ENCODE results near the gene GNG8.

GNG8 gene

DNA sequence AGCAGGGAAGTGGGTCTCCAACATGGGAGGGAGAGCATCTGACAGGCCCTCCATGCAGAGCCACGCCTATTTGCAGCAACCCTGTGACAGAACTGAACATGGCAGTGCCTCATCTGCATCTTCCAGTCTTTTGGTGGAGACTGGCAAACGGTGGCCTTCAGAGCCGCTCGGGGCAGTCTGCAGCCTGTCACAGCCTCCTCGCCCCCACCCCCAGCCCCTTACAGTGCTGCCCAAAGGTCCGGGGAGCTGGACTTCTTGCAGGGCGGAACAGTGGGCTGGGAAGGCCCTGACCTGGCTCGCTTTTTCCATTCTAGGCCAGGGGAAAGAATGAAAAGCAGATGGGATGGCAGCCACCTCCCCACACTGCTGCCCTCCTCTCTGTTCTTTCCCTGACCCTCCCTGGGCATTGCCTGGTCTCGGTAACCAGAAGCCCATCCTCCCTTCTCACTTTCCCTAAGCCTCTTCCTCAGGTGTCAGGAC is 32.2 kb downstream of the GNG8 start:
- DNase-seq (ENCODE audit: low read depth in 2 of 2, low spot score in 1 of 2), result no peak

DNA sequence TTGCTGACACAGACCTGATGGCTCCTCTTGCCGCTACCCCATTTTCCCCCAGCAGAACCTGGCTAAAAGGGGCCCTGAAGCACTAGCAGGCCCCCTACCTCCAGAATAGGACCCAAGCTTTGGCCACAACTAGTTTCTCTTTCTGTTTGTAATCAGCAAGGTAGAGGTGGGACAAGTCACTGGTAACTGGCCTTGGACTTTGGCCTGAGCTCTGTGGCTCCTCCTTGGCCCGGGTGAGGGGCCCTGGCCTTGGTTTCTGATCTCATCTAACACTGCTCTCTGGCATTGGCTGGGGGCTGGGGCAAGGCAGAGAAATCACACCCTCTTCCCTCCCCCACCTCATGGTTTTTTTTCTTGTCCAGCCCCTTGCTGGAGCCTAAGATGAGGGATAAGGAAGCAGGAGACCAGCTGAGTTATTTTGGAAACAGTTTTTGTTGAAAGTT is 32.8 kb downstream of the GNG8 start:
- DNase-seq (ENCODE audit: low read depth in 2 of 2, low spot score in 1 of 2), result no peak

- DNase-seq (ENCODE audit: low read depth in 2 of 2, low spot score in 1 of 2), result peak in 1 of 2 donors; percentile 48
Observed at GRCh38 chr19:46602392-46603194, 33.4 kb downstream of the GNG8 start.

DNA sequence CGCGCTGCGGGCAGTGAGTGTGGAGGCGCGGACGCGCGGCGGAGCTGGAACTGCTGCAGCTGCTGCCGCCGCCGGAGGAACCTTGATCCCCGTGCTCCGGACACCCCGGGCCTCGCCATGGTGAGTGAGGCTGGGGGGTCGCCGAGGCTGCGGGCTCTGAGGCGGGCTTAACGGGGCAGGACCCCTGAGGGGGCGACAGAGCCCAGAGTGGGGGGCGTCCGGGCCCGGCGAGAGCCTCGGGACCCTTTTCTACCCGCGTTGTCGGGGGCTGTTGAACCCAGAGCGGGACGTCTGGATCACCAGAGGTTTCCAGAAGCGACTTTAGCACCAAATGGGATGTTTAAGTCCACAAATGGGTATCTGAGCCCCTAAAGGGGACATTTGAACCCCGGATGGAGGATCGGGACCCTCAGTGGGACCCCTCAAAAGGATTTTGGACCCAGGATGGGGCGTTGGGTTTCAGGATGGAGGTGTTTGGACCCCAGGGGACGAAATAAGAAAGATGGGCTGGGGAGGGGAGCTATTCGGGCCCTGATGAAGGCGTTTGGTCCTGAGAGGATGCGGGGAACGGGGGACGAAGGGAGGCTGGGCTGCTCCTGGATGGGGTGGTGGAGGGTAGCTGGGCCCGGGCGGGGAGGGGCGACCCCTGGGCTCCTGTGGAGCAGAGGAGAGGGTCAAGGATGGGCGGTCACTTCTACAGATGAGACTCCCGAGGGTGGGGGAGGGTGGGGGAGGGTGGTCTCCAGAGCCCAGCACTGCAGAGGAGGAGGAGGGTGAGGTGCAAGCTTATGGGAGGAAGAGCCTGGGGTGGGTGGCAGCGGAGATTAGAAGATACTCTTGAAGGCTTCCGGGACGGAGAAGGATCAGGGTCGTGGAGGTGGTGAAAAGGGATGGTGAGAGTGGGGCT is 34.4 kb downstream of the GNG8 start, which contains the start of gene CALM3:
TSS of gene CALM3 (plus strand) at position 13 of the 907 bp plus-strand sequence. CDS start at position 118, 105 bp downstream.
- DNase-seq (ENCODE audit: low read depth in 2 of 2, low spot score in 1 of 2), result no peak

GRCh38 chr19:46600384-46601317 is 35.4 kb downstream of the GNG8 start:
- peak; percentile 91 to 97 for DNase-seq (ENCODE audit: low read depth in 2 of 2, low spot score in 1 of 2)

DNA sequence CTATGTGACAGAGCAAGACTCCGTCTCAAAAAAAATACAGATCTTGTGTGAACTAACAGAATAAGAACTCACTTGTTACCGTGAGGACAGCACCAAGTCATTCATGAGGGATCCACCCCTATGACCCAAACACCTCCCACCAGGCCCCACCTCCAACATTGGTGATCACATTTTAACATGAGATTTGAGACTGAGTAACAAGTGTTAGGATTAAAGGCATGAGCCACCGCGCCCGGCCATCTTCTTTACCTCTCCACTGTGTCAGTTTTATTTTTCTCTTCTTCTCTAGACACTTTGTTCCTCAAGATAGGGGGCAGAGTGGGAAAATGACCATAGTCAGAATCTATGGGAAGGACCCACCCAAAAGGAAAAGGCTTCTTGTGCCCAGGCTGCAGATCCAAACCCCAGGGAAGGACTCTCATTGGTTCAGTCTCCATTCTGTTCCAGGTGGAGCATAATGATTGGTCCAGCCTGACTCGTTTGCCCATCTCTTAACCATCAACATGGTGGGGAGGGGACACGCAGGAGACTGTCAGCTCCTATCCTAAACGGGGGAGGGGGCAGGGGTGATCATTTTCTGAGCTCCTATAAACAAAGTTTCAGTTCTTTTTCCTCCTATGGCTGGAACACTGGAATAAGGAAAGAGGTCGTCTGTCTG is 36.2 kb downstream of the GNG8 start:
- no peak for DNase-seq (ENCODE audit: low read depth in 2 of 2, low spot score in 1 of 2)

DNA sequence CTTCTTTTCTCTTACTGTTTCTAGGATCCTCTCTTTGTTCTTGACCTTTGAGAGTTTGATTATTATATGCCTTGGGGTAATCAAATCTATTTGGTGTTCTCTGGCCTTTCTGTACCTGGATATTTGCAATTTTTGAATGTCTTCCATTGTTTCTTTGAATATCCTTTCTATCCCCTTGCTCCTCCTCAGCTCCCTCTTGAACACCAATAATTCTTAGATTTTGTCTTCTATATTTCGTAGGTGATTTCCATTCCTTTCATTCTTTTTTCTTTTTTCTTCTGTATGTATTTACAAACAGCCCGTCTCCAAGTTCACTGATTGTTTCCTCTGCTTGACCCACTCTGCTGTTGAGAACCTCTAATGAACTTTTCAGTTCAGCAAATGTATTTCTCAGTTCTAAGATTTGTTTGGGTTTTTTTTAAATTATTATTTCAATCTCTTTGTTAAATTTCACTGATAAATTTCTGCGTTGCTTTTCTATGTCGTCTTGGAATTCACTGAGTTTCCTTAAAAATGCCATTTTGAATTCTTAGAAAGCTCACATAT is 37.6 kb downstream of the GNG8 start:
- DNase-seq (ENCODE audit: low read depth in 2 of 2, low spot score in 1 of 2), result no peak

GRCh38 chr19:46596008-46596407 is 40.0 kb downstream of the GNG8 start:
- DNase-seq (ENCODE audit: low read depth in 2 of 2, low spot score in 1 of 2), result no peak

DNA sequence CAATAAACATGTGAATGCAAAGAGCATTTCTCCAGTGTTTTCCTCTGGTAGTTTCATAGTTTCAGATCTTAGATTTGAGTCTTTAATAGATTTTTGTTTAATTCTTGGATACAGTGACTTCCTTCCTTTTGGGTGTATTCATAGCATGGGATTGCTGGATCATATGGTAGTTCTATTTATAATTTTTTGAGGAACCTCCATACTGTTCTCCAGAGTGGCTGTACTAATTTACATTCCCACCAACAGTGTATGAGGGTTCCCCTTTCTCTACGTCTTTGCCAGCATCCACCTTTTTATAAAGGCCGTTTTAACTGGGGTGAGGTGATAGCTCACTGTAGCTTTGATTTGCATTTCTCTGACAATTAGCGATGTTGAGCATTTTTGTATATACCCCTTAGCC is 44.1 kb downstream of the GNG8 start:
- no peak for DNase-seq (ENCODE audit: low read depth in 2 of 2, low spot score in 1 of 2)

- no peak for DNase-seq (ENCODE audit: low read depth in 2 of 2, low spot score in 1 of 2)
Observed at GRCh38 chr19:46591254-46591653, 44.7 kb downstream of the GNG8 start.

GRCh38 chr19:46587861-46588260 is 48.1 kb downstream of the GNG8 start:
- DNase-seq (ENCODE audit: low read depth in 2 of 2, low spot score in 1 of 2), result no peak

DNA sequence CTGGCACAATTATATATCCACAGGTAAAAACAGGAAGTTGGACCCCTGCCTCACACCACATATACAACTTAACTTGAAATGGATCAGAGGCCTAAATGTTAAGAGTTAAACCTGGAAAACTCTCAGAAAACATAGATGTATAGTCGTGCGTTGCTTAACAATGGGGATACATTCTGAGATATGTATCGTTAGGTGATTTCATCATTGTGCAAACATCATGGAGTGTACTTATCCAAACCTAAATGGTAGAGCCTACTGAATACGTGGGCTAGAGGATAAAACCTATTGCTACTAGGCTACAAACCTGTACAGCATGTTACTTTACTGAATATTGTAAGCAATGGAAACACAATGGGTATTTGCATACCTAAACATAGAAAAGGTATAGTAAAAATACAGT is 49.7 kb downstream of the GNG8 start:
- DNase-seq (ENCODE audit: low read depth in 2 of 2, low spot score in 1 of 2), result no peak

GRCh38 chr19:46585539-46585938 is 50.5 kb downstream of the GNG8 start:
- no peak for DNase-seq (ENCODE audit: low read depth in 2 of 2, low spot score in 1 of 2)

Data from stimulated activated CD8-positive, alpha-beta memory T cell treated with anti-CD3 and anti-CD28 coated beads, Interleukin-4, amount 100 ng/mL, for 4 hours (primary cell).